ENCODE results near the gene PFKP. TPM values are rescaled to one million over a fixed set of nuclear protein-coding genes. Genes with fewer than 3 reads are reported as not detected.
A peak's percentile ranks its signal among the peaks of the same experiment; 100 is the strongest.
"Not testable (repeated sequence)": the region's sequence is repeated elsewhere in the genome, so short reads cannot be mapped to it uniquely, and the experiment has no call there.

The PFKP gene
- total RNA-seq, 1 donor from 2014 or later: 155 TPM

GRCh38 chr10:3045471-3046209, 21.7 kb upstream of the PFKP start:
- DNase-seq (peak; percentile 77), ATAC-seq (ENCODE audit: poor library complexity) (peak; percentile 85)

GRCh38 chr10:3046210-3046779, 21.1 kb upstream of the PFKP start:
- no peak for ATAC-seq (ENCODE audit: poor library complexity)
- intact Hi-C loops (cut with DNase I): no loop called here
- no peak for DNase-seq

More at GRCh38 chr10:3045471-3046209, 21.7 kb upstream of the PFKP start:
- intact Hi-C loops (cut with DNase I): no loop called here

DNA sequence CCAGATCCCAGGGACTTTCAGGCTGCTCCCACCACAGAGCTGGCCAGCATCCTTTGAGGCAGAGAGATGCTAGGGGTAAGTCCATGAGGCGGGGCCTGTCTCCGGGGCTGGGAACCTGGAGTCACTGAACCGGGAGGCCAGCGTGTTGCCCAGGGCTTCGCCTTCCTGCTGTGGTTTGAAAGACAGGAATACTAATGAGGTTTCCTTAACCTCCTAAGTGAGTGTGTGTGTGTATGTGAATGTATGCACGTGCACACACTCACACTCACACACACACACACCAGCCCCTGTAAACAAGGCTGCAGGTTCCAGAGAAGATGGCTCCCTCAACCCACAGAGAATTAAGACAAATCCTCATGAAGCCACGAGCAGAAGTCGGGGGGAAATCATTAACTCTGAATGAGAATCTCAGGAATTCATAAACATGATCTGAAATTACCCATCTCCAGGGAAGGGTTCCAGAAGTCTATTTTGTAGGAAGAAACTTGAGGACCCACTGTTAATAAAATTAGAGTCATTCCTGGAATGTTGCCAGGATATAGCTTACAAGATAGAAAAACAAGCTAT, 20.3 kb upstream of the PFKP start:
- intact Hi-C loops (cut with DNase I): no loop called here
- DNase-seq: no peak
- ATAC-seq (ENCODE audit: poor library complexity): no peak

DNA sequence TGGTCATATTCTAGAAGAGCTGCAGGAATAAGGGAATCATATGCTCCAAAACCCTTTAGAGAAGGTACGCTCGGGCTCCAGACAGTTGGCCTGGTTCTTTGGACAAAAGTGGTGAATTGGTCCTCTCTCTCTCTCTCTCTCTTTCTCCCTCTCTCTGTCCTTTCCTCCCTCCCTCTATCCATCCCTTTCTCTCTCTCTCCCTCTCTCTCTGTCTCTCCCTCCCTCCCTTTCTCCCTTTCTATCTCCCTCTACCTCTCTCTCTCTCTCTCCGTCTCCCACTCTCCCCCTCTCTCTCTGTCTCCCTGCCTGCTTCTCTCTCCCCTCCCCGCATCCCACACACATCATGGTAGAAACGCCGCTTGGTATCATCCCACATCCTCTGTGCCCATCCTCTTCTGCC, 19.8 kb upstream of the PFKP start:
- intact Hi-C loops (cut with DNase I): no loop called here
- ATAC-seq (ENCODE audit: poor library complexity) (no peak), DNase-seq (no peak)

DNA sequence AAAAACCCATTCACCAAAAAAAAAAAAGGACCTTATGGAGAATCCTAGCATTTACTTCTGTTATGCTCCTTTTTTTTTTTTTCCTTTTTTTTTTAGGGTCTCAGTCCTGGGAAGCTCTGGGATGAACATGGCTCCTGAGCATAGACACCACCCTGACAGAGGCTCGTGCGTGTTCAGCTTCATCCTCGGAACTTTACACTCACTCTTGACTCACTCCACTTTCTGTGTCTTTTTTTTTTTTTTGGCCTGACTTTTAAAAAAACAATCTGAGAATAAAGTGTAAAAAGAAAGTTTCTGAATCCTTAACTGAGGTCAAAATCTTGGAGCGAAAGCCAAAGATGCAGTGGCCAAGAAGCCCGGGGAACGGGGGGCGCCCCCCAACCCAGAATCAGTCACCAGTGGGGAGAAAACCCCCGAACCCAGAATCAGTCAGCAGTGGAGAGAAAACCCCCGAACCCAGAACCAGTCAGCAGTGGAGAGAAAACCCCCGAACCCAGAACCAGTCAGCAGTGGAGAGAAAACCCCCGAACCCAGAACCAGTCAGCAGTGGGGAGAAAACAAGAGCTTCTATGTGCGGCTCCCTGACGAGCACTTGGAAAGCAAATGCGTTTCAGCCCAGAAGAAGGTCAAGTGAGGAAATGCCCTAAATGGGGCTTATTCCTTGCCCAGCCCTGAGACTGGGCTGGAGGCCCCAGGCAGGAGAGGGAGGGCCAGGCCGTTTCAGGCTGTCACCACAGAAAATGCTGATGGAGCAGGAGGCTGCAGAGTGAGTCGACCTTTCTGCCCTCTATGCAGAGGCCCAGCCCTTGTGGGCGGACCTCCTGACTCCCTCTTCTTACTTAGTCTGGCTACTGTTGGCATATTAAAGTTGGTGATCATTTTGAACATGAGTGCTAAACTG, 19.0 kb upstream of the PFKP start:
- DNase-seq: no peak
- intact Hi-C loops (cut with DNase I): no loop called here

GRCh38 chr10:3051692-3052091, 15.7 kb upstream of the PFKP start:
- intact Hi-C loops (cut with DNase I): no loop called here
- ATAC-seq (ENCODE audit: poor library complexity): no peak

More for the DNA sequence above, 19.0 kb upstream of the PFKP start:
- ATAC-seq (ENCODE audit: poor library complexity): peak; percentile 42

DNA sequence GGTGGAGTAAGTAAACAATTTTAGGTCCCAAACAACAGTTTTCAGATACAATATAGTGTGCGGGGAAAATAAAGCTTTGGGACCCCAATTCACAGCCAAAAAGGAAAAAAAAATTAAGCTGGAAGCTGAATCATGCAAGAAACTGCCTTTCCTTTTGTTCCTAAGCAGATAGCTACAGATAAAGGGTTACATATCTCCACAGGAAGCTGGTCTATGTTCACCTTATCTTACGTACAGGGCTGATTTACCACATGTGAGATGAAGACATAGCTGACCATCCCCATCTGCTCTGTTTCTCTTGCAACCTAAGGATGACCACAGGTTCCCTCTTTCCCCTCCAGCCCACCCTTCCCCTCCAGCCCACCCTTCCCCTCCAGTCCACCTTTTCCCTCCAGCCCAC, 14.2 kb upstream of the PFKP start:
- DNase-seq (no peak), ATAC-seq (ENCODE audit: poor library complexity) (no peak)
- intact Hi-C loops (cut with DNase I): no loop called here

More at GRCh38 chr10:3051692-3052091, 15.7 kb upstream of the PFKP start:
- no peak for DNase-seq

DNA sequence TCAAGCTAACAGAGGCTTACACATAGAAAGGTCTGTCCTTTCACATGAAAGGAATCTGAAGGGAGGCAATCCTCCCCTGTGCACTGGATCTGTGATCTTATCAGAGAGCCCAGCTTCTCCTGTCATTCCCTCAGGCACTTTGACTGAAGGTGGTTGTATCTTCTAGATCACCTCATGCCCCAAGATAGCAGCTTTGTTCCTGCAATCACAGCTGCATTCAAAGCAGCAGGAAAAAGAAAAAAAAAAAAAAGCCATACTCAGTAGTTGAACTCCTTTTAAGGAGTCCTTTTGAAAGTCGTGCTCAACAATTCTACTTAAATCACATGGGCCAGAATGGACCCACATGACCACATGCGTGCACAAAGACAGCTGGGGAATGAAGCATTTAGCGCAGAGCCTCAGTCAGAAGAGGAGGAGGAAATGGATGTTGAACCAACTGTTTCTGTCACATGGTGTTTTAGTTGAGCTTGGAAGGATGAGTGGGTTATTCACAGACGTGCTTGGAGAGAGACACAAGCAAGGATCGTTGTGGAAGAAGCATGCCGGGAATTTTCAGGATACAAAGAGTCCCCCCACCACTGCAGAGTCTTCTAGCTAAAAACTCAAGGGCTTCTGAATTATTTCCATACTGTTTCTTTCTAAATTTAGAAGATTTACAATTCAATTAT, 13.0 kb upstream of the PFKP start:
- ATAC-seq (ENCODE audit: poor library complexity) (no peak), DNase-seq (no peak)
- intact Hi-C loops (cut with DNase I): no loop called here

DNA sequence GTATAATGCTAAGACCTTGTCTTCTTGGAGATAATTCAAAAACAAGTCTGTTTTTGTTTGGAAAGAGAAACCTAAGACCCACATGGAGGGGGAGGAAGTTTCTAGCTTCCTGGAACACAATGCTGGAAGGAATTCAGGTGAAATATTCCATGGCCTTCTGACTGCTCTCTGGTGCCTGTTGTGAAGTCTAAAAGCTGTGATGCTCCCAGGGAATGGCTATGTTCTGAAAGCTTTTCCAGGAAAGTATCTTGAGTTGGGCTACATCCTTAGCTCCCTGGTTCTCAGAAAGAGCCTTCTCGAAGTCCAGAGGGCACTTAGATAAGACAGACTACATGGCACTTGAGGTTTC, 12.5 kb upstream of the PFKP start:
- no peak for ATAC-seq (ENCODE audit: poor library complexity)
- DNase-seq: no peak
- intact Hi-C loops (cut with DNase I): no loop called here

GRCh38 chr10:3056280-3057037, 10.9 kb upstream of the PFKP start:
- DNase-seq (no peak), ATAC-seq (ENCODE audit: poor library complexity) (no peak)
- intact Hi-C loops (cut with DNase I): no loop called here

- DNase-seq (no peak), ATAC-seq (ENCODE audit: poor library complexity) (no peak)
- intact Hi-C loops (cut with DNase I): no loop called here
Measured at GRCh38 chr10:3057946-3058345, 9.4 kb upstream of the PFKP start.

DNA sequence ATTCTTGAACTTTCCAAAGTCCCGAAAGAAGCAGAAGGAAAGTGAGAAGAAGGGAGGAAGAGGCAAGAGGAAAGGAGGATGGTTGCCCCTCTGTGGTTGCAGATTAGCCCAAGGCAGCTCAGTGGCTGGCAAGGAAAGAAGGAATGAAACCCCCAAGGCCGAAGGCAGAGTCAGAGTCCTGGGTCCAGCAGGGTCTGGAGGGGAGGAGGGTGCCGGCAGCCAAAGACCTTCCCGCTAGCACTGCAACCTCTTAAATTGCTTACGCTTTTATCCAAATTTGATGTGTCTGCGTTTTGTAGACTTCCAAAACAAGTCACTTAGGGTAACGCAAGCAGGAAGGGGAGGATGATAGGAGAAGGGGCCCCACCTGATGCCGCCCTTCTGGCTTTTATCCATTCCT, 7.4 kb upstream of the PFKP start:
- DNase-seq (no peak), ATAC-seq (ENCODE audit: poor library complexity) (no peak)
- intact Hi-C loops (cut with DNase I): no loop called here

DNA sequence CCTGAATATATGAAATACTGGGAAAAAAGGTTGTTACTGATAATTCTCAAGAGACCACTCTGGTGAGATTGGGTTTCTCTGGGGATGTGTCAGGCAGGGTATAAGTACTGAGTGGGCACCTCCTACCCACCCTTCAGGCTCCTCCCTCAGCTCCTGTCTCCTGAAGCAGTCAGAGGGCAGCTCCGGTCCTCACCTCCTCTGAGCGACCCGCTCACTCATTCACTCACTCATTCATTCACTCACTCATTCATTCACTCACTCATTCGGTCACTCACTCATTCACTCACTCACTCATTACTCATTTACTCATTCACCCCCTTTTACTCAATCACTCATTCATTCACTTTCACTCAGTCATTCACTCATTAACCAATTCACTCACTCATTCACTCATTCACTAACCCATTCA, 6.9 kb upstream of the PFKP start:
- intact Hi-C loops (cut with DNase I): no loop called here
- DNase-seq: no peak
- ATAC-seq (ENCODE audit: poor library complexity): no peak

DNA sequence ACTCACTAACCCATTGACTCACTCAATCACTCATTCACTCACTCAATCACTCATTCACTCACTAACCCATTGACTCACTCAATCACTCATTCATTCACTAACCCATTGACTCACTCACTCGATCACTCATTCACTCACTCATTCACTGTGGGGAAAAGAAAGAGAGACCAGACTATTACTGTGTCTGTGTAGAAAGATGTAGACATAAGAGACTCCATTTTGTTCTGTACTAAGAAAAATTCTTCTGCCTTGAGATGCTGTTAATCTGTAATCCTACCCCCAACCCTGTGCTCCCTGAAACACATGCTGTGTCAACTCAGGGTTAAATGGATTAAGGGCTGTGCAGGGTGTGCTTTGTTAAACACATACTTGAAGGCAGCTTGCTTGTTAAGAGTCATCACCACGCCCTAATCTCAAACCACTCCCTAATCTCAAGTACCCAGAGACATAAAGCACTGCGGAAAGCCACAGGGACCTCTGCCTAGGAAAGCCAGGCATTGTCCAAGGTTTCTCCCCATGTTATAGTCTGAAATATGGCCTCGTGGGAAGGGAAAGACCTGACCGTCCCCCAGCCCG, 5.9 kb upstream of the PFKP start:
- intact Hi-C loops (cut with DNase I); ATAC-seq (ENCODE audit: poor library complexity); DNase-seq: not testable (repeated sequence)

DNA sequence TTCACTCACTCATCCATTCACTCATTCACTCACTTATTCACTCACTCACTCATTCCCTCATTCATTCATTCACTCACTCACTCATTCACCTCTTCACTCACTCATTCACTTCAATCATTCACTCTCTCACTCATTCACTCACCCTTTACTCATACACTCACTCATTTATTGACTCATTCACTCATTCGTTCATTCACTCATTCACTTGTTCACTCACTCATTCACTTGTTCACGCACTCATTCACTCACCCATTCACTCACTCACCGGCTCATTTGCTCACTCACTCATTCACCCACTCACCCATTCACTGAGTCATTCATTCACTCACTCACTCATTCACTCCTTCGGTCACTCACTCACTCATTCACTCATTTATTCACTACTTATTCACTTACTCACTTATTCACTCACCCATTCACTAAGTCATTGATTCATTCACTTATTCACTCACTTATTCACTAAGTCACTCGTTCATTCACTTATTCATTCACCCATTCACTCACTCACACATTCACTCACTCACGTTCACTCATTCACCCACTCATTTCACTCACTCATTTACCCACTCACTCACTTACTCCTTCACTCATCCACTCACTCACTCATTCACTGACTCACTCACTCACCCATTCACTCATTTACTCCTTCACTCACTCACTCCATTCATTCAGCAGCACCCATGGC, 4.7 kb upstream of the PFKP start:
- DNase-seq: no peak
- intact Hi-C loops (cut with DNase I): no loop called here
- no peak for ATAC-seq (ENCODE audit: poor library complexity)

GRCh38 chr10:3064423-3064822, 2.9 kb upstream of the PFKP start:
- ATAC-seq (ENCODE audit: poor library complexity) (no peak), DNase-seq (no peak)
- intact Hi-C loops (cut with DNase I): no loop called here

- intact Hi-C loops (cut with DNase I): loop anchor here (5.0 kb wide), 1 partner anchor 37 kb away; no protein-coding TSS in a partner anchor
- ATAC-seq (ENCODE audit: poor library complexity): peak; percentile 72
Measured at GRCh38 chr10:3065622-3066021, 1.7 kb upstream of the PFKP start.

More at GRCh38 chr10:3065622-3066021, 1.7 kb upstream of the PFKP start:
- DNase-seq: no peak
